Endothelial cell of umbilical vein (primary cell): ENCODE measurements around the gene TDRKH.

Experiments used
- EZH2 ChIP-seq: IDR thresholded peaks from 2 replicates; pipeline ENCODE4 v1.6.1; 2012; ENCODE audit warnings: borderline replicate concordance, low read depth, mild to moderate bottlenecking, moderate library complexity, low read length, inconsistent platforms; ENCODE audit not compliant: severe bottlenecking
- FOS ChIP-seq: IDR thresholded peaks from 2 replicates; pipeline ENCODE4 v1.6.1; 2011; ENCODE audit warnings: mild to moderate bottlenecking, low read length, moderate library complexity, borderline replicate concordance; ENCODE audit not compliant: insufficient read depth
- POLR2A ChIP-seq: IDR thresholded peaks from 2 replicates; pipeline ENCODE4 v1.6.1; 2012; ENCODE audit warnings: low read depth, mild to moderate bottlenecking, control low read depth, low read length
- POLR2AphosphoS5 ChIP-seq: IDR thresholded peaks from 2 replicates; pipeline ENCODE4 v1.6.1; 2012; ENCODE audit warnings: low read depth, mild to moderate bottlenecking, control low read depth, low read length, moderate library complexity; ENCODE audit not compliant: insufficient read depth
- TF ChIP-seq, protein P1 (sequence below), 2 donors: IDR thresholded peaks; 1 replicate in 1 of 2; 2 replicates in 1 of 2; pipeline ENCODE4 v1.5.1; 2011; ENCODE audit warnings: low read length in 2 of 2, mild to moderate bottlenecking in 2 of 2, moderate library complexity in 2 of 2, control low read depth in 1 of 2, inconsistent platforms in 1 of 2, low read depth in 1 of 2; ENCODE audit not compliant: insufficient read depth in 1 of 2; ENCODE audit errors: extremely low read depth in 1 of 2

DNA sequence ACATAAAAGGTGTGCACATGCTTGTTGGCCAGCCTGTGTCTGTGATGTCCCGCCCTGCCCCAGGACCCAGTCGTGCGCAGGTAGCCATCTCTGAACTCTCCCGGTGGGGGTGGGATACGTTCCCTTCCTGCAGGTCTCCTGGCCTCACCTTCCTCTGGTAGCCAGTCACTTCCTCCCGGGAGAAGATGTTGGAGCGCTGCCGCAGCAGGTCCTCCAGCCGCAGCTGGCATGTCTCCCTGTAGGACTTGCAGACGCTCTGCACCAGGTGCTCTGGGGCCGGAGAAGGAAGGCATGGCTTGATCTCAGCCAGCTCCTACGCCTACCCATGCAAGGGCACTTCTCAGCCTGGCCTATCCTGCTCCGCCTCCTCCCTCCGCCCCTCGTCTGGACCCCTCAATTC, 24.1 kb upstream of the TDRKH start:
- TF ChIP-seq POLR2A (no peak), EZH2 (no peak), POLR2AphosphoS5 (no peak), FOS (no peak)
- TF ChIP-seq, protein P1, sequence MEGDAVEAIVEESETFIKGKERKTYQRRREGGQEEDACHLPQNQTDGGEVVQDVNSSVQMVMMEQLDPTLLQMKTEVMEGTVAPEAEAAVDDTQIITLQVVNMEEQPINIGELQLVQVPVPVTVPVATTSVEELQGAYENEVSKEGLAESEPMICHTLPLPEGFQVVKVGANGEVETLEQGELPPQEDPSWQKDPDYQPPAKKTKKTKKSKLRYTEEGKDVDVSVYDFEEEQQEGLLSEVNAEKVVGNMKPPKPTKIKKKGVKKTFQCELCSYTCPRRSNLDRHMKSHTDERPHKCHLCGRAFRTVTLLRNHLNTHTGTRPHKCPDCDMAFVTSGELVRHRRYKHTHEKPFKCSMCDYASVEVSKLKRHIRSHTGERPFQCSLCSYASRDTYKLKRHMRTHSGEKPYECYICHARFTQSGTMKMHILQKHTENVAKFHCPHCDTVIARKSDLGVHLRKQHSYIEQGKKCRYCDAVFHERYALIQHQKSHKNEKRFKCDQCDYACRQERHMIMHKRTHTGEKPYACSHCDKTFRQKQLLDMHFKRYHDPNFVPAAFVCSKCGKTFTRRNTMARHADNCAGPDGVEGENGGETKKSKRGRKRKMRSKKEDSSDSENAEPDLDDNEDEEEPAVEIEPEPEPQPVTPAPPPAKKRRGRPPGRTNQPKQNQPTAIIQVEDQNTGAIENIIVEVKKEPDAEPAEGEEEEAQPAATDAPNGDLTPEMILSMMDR (IDR thresholded peaks at IDR 0.05; ENCODE audit: extremely low read depth in 1 of 2, insufficient read depth in 1 of 2, low read depth in 1 of 2, low read length in 2 of 2) = no peak
